GM23338 (cell line): ENCODE results near the gene PCDHGA5. TPM values are rescaled to one million over a fixed set of nuclear protein-coding genes. Genes with fewer than 3 reads are reported as not detected.

Experiments
- ATAC-seq: fragments of 200-7000 bp; cut with Tn5 transposase; 3 replicates; pipeline ENCODE4 v1.9.1; 2020
- DNase-seq: peaks from one replicate; pipeline ENCODE4 v3.0.0-alpha.2; 2015; ENCODE audit warnings: low spot score
- H2AFZ ChIP-seq: fragments of 200-600 bp; sonication (generic); 2 replicates; pipeline ENCODE4 v1.8.0; 2016; ENCODE audit warnings: antibody characterized with exemption, mild to moderate bottlenecking, moderate library complexity
- H3F3A ChIP-seq: fragments of 200-600 bp; sonication (generic); replicated peaks from 2 replicates; pipeline ENCODE4 v1.8.0; 2017; ENCODE audit warnings: antibody characterized with exemption, mixed run types, low read depth
- H3K27ac ChIP-seq: fragments of 200-600 bp; sonication (generic); 2 replicates; pipeline ENCODE4 v1.6.1; 2016; ENCODE audit warnings: low read depth
- H3K27me3 ChIP-seq: fragments of 200-600 bp; sonication (generic); 2 replicates; pipeline ENCODE4 v1.8.0; 2016; ENCODE audit warnings: mild to moderate bottlenecking, mixed run types, moderate library complexity; ENCODE audit not compliant: insufficient read depth
- H3K36me3 ChIP-seq: fragments of 200-600 bp; sonication (generic); 2 replicates; pipeline ENCODE4 v1.8.0; 2016; ENCODE audit warnings: mild to moderate bottlenecking; ENCODE audit not compliant: insufficient read depth
- H3K4me1 ChIP-seq: fragments of 200-600 bp; sonication (generic); 2 replicates; pipeline ENCODE4 v1.8.0; 2016; ENCODE audit warnings: mild to moderate bottlenecking, moderate library complexity; ENCODE audit not compliant: insufficient read depth
- H3K4me2 ChIP-seq: fragments of 200-600 bp; sonication (generic); 2 replicates; pipeline ENCODE4 v1.7.1; 2017; ENCODE audit warnings: mixed run types
- H3K4me3 ChIP-seq: fragments of 200-600 bp; sonication (generic); 2 replicates; pipeline ENCODE4 v1.6.1; 2016; ENCODE audit warnings: mixed run types
- H3K79me2 ChIP-seq: fragments of 200-600 bp; sonication (generic); replicated peaks from 2 replicates; pipeline ENCODE4 v1.8.0; 2017; ENCODE audit warnings: mild to moderate bottlenecking; ENCODE audit not compliant: insufficient read depth
- H3K9me2 ChIP-seq: fragments of 200-600 bp; sonication (generic); 2 replicates; pipeline ENCODE4 v1.8.0; 2017; ENCODE audit not compliant: insufficient read depth
- H4K20me1 ChIP-seq: fragments of 200-600 bp; sonication (generic); replicated peaks from 2 replicates; pipeline ENCODE4 v1.8.0; 2017; ENCODE audit warnings: mild to moderate bottlenecking; ENCODE audit not compliant: insufficient read depth
- H3K27ac Mint-ChIP-seq: 2 replicates; pipeline ENCODE4 v1.8.0; 2020; ENCODE audit warnings: inconsistent platforms, mild to moderate bottlenecking, moderate library complexity, mixed read lengths
- H3K27me3 Mint-ChIP-seq: 3 replicates; pipeline ENCODE4 v1.8.0; 2022; ENCODE audit warnings: low read depth, mild to moderate bottlenecking, moderate library complexity, mixed read lengths, inconsistent platforms; ENCODE audit not compliant: insufficient read depth, poor library complexity
- H3K36me3 Mint-ChIP-seq: 3 replicates; pipeline ENCODE4 v1.8.0; 2021; ENCODE audit warnings: low read depth, mild to moderate bottlenecking, inconsistent platforms, moderate library complexity, mixed read lengths
- H3K4me1 Mint-ChIP-seq: 3 replicates; pipeline ENCODE4 v1.8.0; 2020; ENCODE audit warnings: mild to moderate bottlenecking, inconsistent platforms, mixed read lengths
- H3K4me3 Mint-ChIP-seq: 3 replicates; pipeline ENCODE4 v1.8.0; 2021; ENCODE audit warnings: moderate library complexity, mild to moderate bottlenecking, inconsistent platforms, mixed read lengths
- H3K9me3 Mint-ChIP-seq: 3 replicates; pipeline ENCODE4 v1.8.0; 2020; ENCODE audit warnings: moderate library complexity, mild to moderate bottlenecking, inconsistent platforms, mixed read lengths
- JUNB ChIP-seq: IDR thresholded peaks from one replicate; pipeline ENCODE4 v1.6.1; 2016; ENCODE audit warnings: antibody characterized with exemption; ENCODE audit not compliant: unreplicated experiment
- NANOG ChIP-seq: IDR thresholded peaks from 2 replicates; pipeline ENCODE4 v1.6.1; 2016; ENCODE audit warnings: antibody characterized with exemption, borderline replicate concordance
- ZNF114 ChIP-seq: fragments of 250-450 bp; sonication (Bioruptor Pico); IDR thresholded peaks from 2 replicates; pipeline ENCODE4 v1.5.0; 2020; ENCODE audit warnings: mild to moderate bottlenecking, moderate library complexity
- polyA plus RNA-seq: library from polyadenylated mRNA; unstranded; fragments of >200 nt; fragmentation: Nextera tagmentation; extraction: Ambion mirVana; gene quantifications from 2 replicates; pipeline ENCODE4 v1.2.1, GENCODE V29; 2016
- total RNA-seq: library from RNA; depleted of rRNA; stranded (reverse); fragments of >200 nt; shearing (Covaris generic); gene quantifications from 2 replicates; pipeline ENCODE4 v1.2.3, GENCODE V29; 2014
- TF ChIP-seq, protein P1 (sequence below): IDR thresholded peaks from one replicate; pipeline ENCODE4 v1.6.1; 2018; ENCODE audit warnings: antibody characterized with exemption; ENCODE audit not compliant: unreplicated experiment

The PCDHGA5 gene
- total and polyA plus RNA-seq, 2 experiments from 2014 or later, result 0.55 to 3.1 TPM

DNA sequence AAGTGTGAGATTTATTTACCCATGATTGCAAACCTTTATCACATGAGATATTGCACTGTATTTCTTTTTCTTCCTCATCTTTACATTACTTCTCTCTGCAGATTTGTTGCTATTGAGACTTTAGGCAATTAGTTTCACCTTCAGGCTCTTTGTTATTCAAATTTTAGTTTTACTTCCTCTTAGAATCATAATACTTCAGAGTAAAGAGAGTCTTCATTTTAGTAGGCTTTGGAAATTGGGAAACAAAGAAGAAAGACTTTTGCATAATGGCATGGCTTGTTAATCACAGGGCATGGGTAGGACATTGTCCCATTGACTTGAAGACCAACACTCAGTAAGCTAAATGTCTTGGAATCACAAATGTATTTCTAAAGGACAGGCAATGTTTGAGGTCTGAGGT, 1.2 kb upstream of the PCDHGA5 start:
- peaks cover 14% of the 10 kb centered on the region for H3K4me1 Mint-ChIP-seq
- H3K4me2 ChIP-seq, result peak overlapping the region; percentile 42
- DNase-seq (no peak), ATAC-seq (no peak)
- H3K4me3 ChIP-seq, result peak overlapping the region; percentile 15
- H4K20me1 ChIP-seq, result no peaks in the 10 kb centered on the region
- no peaks in the 10 kb centered on the region for H3K27me3 ChIP-seq
- H3K9me3 Mint-ChIP-seq, result peaks cover 71% of the 10 kb centered on the region
- H3F3A ChIP-seq, result 0 out of 2 replicates have a peak, but pooled peaks cover 3% of the 10 kb centered on the region
- peaks cover 14% of the 10 kb centered on the region for H3K27me3 Mint-ChIP-seq
- H3K36me3 ChIP-seq, result peaks cover 4% of the 10 kb centered on the region; the same call in 1 of the 2 replicates
- no peaks in the 10 kb centered on the region for H3K79me2 ChIP-seq
- TF ChIP-seq, protein P1, sequence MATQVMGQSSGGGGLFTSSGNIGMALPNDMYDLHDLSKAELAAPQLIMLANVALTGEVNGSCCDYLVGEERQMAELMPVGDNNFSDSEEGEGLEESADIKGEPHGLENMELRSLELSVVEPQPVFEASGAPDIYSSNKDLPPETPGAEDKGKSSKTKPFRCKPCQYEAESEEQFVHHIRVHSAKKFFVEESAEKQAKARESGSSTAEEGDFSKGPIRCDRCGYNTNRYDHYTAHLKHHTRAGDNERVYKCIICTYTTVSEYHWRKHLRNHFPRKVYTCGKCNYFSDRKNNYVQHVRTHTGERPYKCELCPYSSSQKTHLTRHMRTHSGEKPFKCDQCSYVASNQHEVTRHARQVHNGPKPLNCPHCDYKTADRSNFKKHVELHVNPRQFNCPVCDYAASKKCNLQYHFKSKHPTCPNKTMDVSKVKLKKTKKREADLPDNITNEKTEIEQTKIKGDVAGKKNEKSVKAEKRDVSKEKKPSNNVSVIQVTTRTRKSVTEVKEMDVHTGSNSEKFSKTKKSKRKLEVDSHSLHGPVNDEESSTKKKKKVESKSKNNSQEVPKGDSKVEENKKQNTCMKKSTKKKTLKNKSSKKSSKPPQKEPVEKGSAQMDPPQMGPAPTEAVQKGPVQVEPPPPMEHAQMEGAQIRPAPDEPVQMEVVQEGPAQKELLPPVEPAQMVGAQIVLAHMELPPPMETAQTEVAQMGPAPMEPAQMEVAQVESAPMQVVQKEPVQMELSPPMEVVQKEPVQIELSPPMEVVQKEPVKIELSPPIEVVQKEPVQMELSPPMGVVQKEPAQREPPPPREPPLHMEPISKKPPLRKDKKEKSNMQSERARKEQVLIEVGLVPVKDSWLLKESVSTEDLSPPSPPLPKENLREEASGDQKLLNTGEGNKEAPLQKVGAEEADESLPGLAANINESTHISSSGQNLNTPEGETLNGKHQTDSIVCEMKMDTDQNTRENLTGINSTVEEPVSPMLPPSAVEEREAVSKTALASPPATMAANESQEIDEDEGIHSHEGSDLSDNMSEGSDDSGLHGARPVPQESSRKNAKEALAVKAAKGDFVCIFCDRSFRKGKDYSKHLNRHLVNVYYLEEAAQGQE, result no peak
- peak; percentile 52; the same call in 1 of the 2 replicates for TF ChIP-seq NANOG
- TF ChIP-seq ZNF114 (CRISPR knock-in tag), result no peak
- peak overlapping the region; percentile 5; the same call in 1 of the 2 replicates for H3K27ac Mint-ChIP-seq
- peaks cover 64% of the 10 kb centered on the region for H3K36me3 Mint-ChIP-seq
- H3K27ac ChIP-seq, result no peak overlapping the region
- H3K4me1 ChIP-seq, result peaks cover 17% of the 10 kb centered on the region; the same call in 1 of the 2 replicates
- H3K4me3 Mint-ChIP-seq, result no peak overlapping the region; the same call in 2 of the 3 replicates
- H3K9me2 ChIP-seq, result no peaks in the 10 kb centered on the region
- H2AFZ ChIP-seq, result no peak overlapping the region

DNA sequence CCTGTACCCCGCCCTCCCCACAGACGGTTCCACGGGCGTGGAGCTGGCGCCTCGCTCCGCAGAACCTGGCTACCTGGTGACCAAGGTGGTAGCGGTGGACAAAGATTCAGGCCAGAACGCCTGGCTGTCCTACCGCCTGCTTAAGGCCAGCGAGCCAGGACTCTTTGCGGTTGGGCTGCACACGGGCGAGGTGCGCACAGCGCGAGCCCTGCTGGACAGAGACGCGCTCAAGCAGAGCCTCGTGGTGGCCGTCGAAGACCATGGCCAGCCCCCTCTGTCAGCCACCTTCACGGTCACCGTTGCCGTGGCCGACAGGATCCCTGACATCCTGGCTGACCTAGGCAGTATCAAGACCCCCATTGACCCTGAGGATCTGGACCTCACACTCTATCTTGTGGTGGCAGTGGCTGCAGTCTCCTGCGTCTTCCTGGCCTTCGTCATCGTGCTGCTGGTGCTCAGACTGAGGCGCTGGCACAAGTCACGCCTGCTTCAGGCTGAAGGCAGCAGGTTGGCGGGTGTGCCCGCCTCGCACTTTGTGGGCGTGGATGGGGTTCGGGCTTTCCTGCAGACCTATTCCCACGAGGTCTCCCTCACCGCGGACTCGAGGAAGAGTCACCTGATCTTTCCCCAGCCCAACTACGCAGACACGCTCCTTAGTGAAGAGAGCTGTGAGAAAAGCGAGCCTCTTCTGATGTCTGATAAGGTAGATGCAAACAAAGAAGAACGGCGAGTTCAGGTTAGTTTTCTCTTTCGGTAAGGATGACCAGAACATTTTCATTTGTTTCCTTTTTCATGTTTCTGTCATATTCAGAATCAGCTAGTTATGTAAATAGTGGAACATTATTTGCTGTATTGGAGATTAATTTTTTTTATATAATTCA, 2.3 kb downstream of the PCDHGA5 start:
- H4K20me1 ChIP-seq, result no peaks in the 10 kb centered on the region
- no peak overlapping the region for H3K4me3 Mint-ChIP-seq

More for the DNA sequence above, 2.3 kb downstream of the PCDHGA5 start:
- H3K4me2 ChIP-seq, result no peak overlapping the region
- no peaks in the 10 kb centered on the region for H3F3A ChIP-seq
- H3K9me3 Mint-ChIP-seq, result peaks cover 69% of the 10 kb centered on the region
- no peaks in the 10 kb centered on the region for H3K79me2 ChIP-seq
- H3K27ac ChIP-seq, result no peak overlapping the region
- H3K27ac Mint-ChIP-seq, result no peak overlapping the region
- H3K4me1 ChIP-seq, result peaks cover 17% of the 10 kb centered on the region; the same call in 1 of the 2 replicates
- H3K9me2 ChIP-seq, result no peaks in the 10 kb centered on the region
- peaks cover 9% of the 10 kb centered on the region for H3K4me1 Mint-ChIP-seq
- no peak for DNase-seq
- H3K27me3 Mint-ChIP-seq, result peaks cover 9% of the 10 kb centered on the region
- no peak for TF ChIP-seq JUNB
- no peaks in the 10 kb centered on the region for H3K27me3 ChIP-seq
- H2AFZ ChIP-seq, result no peak overlapping the region
- no peak for ATAC-seq
- H3K4me3 ChIP-seq, result no peak overlapping the region
- peaks cover 61% of the 10 kb centered on the region for H3K36me3 Mint-ChIP-seq
- H3K36me3 ChIP-seq, result peaks cover 4% of the 10 kb centered on the region; the same call in 1 of the 2 replicates
